Muscle of arm (tissue), 12 donors: Measurements from ENCODE around the gene DPP6. TPM values are rescaled to one million over a fixed set of nuclear protein-coding genes. Genes with fewer than 3 reads are reported as not detected.

Experiments
- DNase-seq: peaks from one replicate; pipeline ENCODE4 v3.0.0-alpha.2; 2013
- polyA plus RNA-seq, 12 donors: library from polyadenylated mRNA; unstranded; fragments of 120-200 nt; gene quantifications; one replicate each; pipeline ENCODE4 v1.2.1, GENCODE V29; 2013; ENCODE audit not compliant: insufficient read length in 12 of 12

Gene DPP6
- polyA plus RNA-seq, 12 donors: 3.1 to 7.7 (median 5.7) TPM; not detected in 1

DNA sequence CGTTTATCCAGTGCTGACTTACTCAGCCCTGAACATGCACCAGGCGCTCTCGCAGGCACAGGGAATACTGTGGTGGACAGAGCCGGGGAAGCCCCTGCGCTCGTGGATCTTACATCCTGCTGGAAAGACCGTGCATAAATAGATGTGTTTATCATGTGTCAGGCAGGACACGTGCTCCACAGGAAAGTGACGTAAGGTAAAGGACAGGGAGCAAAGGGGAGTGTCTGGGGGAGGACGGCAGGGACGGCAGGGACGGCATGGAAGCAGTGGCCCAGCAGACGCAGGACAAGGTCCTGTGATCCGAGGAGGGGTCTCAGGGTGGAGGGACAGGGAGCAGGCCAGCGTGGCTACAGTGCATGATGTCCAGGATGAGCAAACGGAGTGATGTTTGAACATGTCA, 540.2 kb downstream of the DPP6 start:
- DNase-seq: peak; percentile 31

DNA sequence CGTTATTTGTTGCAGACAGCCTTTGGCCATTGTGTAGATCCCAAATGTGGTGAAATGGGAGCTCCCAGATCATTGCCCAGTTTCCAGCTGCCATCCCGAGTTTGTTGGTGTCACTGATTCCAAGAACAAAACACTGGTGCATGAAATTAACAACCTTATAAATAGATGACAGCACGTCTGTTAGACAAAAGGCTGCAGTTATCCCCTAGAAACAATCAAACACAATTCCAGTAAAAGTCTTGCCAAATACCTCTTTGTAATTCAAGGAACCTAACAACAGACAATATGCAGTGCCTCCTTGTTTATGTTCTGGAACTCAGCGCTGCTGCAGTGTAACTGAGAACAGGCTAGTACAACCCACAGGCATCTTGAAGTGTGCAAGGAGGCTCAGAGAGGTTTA, 546.2 kb downstream of the DPP6 start:
- no peak for DNase-seq

DNA sequence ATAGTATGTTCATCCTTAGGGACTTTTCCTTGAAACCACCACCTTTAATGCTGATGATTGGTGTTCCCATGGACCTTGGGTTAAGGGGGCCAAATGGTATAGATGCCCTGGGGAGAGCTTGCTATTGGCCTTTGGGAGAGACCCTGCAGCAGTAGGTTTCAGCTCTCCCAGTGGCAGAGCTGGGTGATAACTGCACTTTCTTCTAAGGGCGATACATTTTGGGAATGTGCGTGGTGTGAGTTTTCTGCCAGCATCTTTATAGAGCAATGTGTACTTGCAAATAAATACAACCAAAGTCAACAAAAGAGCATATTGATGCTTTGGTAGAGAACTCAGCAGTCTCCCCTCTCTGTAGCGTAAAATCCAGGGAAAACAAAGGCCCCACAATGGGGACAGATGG, 546.7 kb downstream of the DPP6 start:
- DNase-seq: no peak

DNA sequence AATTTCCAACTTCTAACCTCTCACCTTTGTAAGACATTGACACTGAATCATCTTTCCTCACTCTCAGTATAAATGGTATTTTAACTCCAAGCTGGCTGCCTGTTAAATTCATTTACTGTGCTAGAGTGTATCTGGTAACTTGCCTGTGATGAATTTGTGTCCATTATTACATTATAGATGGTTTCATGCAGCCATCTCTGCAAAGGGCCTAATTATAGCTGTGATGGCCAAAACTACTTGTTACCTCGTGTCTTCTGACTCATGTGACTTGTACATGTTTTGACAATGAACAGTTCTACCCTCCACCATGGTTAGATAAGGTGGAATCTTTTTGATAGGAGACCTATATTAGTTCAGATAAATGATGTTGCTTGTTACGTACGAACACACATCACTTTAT, 558.7 kb downstream of the DPP6 start:
- no peak for DNase-seq

DNA sequence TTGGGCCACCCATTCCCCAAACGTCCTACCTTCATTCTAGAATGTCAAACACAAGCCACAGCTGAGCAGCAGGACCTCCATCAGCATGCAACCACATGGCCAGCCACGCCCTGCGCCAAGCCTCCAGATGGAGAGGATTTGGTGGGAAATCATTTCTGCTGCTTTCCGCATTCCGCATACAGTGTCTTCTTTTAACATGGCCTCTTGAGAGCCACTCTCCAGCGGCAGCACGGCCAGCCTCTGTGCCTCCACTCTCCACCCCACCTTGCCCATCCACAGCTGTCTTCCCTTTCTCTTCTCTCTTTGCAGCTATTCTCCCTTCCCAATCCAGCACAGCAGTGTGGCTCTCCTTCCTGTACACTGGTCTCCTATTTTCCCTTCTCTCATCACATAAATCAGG, 561.6 kb downstream of the DPP6 start:
- no peak for DNase-seq

DNA sequence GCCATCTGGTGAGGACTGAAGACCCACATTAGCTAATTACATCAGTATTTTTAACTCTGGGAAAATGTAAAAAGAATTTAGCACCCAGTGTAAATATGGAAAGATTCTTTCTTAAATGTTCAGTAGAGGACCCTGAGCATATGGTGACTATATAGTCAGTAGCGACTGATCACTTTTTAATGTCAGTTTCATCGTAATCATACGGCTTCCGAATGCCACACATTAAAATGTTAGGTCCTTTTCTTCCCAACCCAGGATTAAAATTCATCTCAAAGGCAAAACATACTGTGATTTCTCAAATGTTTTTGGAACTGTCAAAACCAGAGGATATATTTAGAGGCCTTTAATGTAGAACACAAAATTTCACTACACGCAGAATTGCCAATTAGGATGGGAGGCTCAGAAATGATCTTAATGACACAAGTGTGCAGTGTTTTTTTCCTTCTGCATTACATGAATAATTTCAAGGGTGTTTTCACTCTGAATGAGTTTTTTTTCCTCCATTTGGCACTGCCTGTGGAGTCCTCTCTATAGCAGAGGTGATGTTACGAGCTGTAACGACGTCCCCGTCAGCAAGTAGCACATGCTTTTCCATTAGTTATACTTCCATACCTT, 568.0 kb downstream of the DPP6 start:
- no peak for DNase-seq

DNA sequence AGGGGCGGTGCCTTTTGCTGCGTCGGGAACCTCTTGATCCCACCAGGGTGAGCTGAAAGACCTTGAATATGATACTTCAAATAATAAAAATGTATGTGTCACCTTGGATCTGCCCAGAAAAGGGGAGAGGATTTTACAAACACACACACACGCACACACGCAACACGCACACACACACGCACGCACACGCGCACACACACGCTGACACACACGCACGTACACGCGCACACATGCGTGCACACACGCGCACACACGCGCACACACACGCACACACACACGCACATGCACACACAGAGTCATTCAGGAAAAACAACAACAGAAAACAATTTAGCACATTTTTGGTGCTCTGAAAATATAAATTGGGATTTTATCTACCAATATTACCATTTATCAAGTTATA, 571.2 kb downstream of the DPP6 start:
- no peak for DNase-seq

DNA sequence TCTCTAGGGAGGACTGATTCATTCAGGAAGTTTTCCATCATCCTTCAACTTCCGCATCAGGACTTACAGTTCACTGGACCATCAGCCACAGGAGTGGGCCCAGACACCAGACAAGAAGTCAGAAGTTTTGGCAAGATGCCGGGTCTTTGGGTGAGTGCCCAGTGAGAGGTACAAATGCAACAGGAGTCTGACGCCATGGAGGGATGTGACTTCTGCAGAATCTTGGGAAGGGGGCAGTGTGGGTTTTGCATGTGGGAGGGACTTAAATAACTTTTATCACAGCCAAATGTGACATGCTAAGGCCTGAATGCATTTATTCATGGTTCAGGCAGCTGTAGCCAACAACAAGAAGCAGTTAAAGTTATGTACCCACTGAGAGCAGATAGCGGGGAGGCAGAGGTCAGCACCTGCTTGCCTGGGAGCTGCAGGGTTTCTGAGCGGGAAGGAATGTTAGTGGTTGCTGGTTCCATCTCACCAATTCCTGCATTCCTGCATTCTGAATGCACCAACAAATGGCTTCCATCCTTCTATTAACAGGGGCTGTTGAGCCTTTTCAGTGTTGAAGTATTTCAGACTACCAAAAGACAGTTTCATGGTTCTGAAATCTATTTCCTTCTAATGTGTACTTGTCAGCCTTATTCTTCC, 575.6 kb downstream of the DPP6 start:
- peak; percentile 1 for DNase-seq

DNA sequence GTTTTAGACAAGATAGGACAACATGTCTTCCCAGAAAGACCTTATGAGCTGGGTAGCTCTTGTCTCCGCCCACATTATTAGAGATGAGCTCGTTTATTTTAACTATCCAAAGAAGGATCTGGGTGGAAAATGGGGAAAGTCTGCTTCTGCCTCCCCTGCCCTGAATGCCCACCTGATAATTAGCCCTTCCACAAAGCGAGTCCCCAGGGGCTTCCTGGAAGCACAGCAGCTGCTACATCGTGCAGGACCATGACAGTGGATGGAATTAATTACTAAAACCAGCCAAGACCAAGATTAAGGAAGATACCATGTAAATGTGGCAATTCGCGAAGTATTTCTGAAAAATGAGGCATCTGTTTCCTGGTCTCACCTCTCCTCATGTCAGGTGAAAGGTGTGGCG, 576.4 kb downstream of the DPP6 start:
- no peak for DNase-seq

DNA sequence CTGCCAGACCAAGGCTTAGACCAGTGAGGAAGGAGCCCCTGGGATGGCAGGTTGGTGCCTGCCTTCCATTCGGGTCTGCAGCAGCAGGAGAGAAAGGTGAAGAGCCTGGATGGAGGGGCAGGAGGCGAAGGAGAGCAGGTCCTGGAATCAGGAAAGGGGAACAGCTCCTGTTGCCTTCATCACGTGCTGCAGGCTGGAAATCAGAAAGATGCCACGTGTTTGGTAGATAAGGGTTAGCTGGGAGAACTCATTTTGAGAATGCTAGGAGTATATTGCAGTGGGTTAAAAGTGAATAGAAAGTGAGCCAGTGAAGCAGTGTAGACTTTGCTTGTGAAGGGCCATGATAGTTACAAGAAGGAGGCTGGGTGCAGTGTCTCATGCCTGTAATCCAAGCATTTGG, 579.0 kb downstream of the DPP6 start:
- DNase-seq: no peak

DNA sequence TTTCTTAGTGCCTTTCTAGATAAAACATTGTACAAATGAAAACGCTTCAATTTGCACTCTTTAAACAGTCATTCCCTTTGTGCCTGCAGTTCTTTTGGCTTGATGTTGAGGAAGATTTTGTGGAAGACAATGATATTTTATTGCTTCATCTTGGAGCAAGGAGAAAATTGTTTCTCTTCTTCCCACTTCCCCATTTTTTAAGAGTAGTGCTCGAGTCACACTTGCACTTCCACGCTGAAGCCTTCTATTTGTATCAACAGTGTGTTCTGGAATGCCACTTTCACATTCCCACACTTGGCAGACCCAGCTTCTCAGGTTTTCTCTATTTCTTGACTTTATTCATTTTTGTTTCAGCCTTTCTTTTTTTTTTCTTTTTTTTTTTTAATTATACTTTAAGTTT, 581.4 kb downstream of the DPP6 start:
- no peak for DNase-seq

DNA sequence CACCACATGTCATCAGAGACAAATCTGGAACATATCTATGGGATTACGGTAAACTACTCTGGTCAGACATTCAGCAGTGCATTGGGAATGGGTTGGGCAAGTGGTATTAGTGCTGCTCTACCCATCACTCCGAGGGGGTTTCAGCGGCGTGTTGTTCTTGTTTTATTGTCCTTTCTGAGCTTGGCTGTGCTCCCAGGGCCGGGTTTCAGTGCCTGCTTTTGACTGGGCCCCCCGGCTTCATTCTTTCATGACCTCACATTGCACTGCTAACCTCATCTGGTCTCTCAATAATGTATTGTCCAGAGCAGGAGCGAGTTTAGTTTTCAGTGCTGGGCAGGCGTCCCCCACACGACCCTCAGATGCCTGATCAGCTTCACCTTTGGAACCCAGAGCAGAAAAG, 586.1 kb downstream of the DPP6 start:
- no peak for DNase-seq

DNA sequence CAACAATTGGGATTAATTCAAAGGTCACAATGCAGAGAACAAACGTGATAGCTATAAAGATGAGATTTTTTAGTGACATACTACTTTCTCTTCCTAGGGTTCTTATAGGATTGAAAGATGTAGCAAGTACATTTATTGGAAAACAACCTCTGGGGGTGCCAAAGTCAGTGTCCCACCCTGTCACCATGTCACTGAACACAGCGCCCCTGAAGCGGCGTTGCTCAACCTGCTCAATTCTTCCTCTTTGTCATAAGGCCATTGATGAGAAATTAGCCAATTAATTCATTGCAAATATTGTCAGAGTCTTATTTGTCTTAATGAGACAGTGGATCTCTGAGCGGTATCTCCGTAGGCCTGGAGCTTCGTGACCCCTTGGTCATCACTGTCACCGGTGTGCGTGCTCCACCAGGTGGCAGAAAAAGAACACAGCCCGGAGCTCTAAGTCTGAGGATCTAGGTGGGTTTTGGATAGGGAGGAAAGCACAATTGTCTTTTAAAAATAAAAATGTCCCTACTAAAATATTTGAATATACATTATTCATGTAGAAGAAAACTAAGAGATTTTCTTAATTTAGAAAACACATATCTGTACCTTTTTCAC, 588.2 kb downstream of the DPP6 start:
- DNase-seq: no peak

DNA sequence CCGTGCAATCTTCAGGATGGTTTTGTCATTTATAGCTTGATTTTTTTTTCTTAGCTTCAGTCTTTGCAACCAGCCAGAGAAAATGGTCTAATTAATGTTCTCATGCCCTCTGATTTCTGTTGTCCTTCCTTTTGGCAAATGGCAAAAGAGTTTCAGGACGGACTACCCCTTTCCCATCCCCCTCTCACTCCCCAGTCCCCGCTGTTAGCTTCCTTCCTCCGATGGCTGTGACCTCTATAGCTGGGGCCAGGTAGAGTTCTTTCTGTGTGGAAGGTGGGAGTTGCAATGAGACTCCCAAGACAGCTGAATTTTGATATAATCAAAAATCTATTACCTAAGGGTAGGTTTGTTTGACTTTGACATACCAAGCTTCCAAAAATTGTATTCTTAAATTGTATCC, 588.7 kb downstream of the DPP6 start:
- DNase-seq: no peak

DNA sequence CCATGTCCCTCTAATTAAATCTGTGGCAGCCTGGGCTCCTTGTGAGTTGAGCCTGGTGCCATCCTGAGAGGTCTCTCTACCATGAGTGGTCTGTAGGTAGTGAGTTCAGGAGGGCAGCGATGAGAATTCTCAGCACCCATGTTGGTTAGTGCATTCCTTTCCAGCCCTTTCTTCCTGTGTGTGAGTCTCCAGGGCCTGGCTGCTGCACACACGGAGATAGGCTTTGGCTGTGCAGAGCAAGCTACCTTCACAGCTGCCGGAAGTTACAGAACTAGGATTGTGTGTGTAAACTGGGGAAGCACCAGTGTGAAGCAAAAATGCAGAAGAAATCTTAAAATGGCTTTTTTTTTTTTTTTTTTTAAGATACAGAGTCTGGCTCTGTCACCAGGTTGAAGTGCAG, 592.2 kb downstream of the DPP6 start:
- no peak for DNase-seq

DNA sequence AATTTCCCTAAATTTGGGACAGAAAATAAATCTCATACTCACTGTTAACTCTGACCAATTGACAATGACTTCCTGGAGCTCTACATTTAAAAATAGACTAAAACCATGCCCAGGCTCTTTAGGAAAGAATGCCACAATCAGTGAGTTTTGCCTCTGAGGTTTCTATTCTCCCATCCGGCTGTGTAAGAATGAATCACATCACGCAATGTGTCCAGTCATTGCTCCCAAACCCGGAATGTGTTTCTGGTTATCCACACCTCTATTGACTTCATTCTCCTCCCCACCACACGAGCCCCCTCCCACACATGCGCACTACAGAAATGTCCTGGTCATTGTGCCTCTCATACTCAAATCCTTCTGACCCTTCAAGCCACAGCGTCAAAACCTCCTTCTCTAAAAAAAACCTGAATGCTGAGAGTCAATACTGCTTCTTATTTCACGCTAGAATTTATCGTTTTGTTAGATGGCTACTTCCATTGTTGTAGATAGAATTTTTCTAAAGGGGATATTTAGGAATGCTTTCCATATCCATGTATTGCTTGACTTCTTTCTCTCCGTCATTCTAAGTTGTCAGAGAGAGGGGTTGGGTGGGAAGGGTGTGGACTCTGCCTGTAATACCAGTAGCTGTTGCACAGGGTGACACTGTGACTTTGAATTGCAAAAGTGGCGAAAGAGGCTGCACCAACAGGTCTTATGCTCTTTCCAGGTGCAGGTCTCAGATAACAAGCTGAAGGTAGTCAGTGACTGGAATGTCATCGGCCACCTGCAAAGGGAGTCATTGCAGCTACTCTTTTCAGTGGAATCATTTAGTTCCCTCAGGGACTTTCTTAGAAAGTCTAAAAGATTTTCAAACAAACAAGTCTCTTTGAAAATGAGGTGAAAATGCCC, 594.2 kb downstream of the DPP6 start:
- no peak for DNase-seq

DNA sequence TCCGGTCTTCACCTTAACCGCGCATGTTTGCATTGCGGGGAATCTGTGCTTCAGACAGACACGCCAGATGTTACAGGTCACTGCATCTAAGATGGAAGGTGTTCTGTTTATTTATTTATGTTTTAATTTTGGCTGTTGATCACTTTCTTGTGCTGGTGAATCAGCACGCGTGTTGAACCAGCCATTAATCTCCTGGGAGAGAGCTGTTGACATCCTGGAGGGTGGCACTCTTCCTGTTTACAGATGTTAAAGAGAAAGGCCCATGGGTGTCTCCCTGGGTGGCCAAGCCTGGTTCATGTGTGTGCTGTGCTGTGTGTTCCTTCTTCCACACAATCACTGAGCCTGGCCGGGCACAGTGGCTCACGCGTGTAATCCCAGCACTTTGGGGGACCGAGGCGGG, 595.4 kb downstream of the DPP6 start:
- no peak for DNase-seq

DNA sequence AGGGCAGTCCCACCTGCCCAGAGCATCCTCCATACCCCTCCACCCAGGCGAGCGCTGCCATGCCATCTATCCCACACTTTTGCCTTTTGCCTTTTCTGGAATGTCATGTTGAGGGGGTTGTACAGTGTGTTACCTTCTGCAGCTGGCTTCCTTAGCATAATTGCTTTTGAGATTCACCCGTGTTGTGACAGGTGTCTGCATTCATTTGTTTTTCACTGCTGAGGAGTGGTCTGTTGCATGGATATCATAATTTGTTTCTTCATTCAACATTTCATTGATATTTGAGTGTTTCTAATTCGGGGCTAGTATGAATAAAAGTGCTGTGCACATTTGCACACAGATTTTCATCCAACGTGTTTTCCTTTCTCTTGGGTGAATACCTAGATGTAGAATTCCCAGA, 596.8 kb downstream of the DPP6 start:
- DNase-seq: no peak

DNA sequence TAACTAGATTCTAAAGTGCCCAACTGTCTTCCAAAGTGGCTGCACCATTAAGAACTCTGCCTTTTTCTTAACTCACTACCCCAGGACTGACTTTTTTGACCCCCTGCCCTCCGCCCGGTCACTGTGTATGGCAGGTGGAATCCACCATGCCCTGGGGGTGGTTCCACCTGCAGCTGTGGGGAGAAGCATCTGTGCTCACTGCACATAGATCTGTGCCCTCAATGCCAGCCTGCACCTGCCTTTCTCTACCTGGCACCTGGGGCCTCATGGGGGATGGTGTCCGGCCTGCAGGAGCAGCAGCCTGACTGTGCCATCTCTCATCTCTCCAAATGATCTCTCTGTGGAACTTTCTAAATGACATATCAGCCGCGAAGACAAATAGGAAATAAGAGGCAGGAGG, 597.2 kb downstream of the DPP6 start:
- DNase-seq: no peak

DNA sequence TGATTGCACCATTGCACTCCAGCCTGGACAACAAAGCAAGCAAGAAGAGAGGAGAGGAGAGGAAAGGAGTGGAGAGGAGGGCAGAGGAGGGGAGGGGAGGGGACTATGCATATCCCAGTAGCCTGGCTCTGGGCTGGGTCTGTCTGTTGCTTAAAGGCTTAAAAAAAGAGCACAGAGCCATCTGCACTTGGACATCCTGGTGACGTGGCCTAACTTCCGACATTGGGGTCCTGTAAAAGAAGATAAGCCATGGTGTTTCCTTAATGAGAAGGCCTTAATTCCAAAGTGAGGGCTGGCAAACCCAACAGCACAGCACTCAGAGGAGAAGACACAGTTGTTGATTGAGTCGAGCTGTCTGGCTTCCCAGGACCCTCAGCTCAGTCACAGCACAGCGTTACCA, 598.1 kb downstream of the DPP6 start:
- no peak for DNase-seq

DNA sequence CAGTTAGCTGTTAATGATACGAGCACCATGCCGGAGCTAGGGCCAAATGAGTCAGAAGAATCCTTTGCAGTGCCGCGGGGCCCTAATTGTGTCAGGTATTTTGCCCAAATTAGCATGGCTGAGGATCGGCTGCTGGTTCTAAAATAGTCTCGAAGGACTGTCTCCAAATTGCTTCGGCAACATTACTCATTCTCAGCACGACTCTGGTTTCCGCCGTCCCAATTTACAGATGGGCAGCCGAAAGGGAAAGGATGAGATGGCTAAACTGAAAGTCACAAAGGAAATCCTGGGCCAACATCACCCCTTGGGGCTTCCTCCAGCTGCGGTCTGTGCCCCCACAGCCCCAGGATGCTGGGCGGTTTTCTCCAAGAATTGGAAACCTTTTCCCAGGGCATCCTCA, 599.3 kb downstream of the DPP6 start:
- no peak for DNase-seq

DNA sequence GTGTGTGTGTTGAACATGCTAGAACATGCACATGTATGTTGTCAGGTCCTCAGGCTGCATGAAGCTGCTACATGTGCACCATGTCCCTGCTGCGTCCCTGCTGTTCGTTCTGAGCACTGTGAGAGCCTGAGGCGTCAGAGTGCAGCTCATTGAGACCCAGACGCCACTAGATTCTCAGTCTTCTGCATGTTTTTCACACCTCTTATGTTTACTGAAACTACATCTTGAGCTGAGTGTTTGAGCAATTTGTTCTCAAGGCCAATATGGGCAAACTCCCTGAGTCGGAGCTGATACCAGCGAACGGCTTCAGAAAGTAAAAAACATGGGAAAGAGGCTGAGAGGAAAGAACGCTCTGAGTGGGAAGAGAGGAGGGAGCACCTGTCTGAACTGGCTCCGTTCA, 600.4 kb downstream of the DPP6 start:
- no peak for DNase-seq

DNA sequence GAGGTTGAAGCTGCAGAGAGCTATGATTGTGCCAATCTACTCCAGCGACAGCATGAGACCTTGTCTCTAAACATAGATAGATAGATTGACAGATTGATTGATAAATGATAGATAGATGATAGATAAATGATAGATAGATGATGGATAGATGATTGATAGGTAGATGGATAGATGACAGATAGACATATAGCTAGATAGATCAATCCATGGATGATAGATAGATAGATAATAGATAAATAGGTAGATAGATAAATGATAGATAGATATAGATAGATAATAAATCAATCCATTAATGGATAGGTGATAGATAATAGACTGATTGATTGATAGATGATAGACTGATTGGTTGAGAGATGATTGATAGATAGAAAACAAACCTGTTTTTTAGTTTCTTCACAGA, 601.1 kb downstream of the DPP6 start:
- no peak for DNase-seq
